PC-3 (cell line): ENCODE data around the gene TUBB8. TPM values are rescaled to one million over a fixed set of nuclear protein-coding genes. Genes with fewer than 3 reads are reported as not detected.

Source experiments
- ATAC-seq: fragments of 200-7000 bp; cut with Tn5 transposase; 2 replicates; pipeline ENCODE4 v1.9.1; 2020; ENCODE audit warnings: mild to moderate bottlenecking, moderate library complexity
- BruUV-seq: library from RNA; stranded (reverse); fragments of 400-500 nt; replicated peaks from 2 replicates; lab custom pipeline; 2021; lab: Mats Ljungman, UMichigan
- CTCF ChIA-PET: fragments of 300-600 bp; sonication (Branson Sonifier 250); formaldehyde crosslinking; loops from one replicate; lab custom pipeline; 2022; ENCODE audit warnings: antibody characterized with exemption; lab: Charles Lee
- POLR2A ChIA-PET: fragments of 300-600 bp; sonication (Branson Sonifier 250); formaldehyde crosslinking; loops from one replicate; lab custom pipeline; 2022; ENCODE audit warnings: antibody characterized with exemption; ENCODE audit not compliant: unreplicated experiment; lab: Charles Lee
- DNase-seq: peaks from one replicate; pipeline ENCODE4 v3.0.0-alpha.2; 2015
- H2AFZ ChIP-seq: fragments of 300-600 bp; sonication (generic); 2 replicates; pipeline ENCODE4 v1.6.0; 2016; ENCODE audit warnings: antibody characterized with exemption, low read length
- H3F3A ChIP-seq: fragments of 300-600 bp; sonication (generic); one replicate; pipeline ENCODE4 v1.6.0; 2017; ENCODE audit warnings: antibody characterized with exemption, low read length, control low read depth, mild to moderate bottlenecking; ENCODE audit not compliant: unreplicated experiment
- H3K27ac ChIP-seq: fragments of 300-600 bp; sonication (generic); 2 replicates; pipeline ENCODE4 v1.5.1; 2016; ENCODE audit warnings: mild to moderate bottlenecking, low read length
- H3K27me3 ChIP-seq: fragments of 300-600 bp; sonication (generic); 2 replicates; pipeline ENCODE4 v1.6.1; 2016; ENCODE audit warnings: low read length, mixed read lengths
- H3K36me3 ChIP-seq: fragments of 300-600 bp; sonication (generic); 2 replicates; pipeline ENCODE4 v1.6.1; 2016; ENCODE audit warnings: low read depth, mixed run types, low read length, mixed read lengths
- H3K4me1 ChIP-seq: fragments of 300-600 bp; sonication (generic); 2 replicates; pipeline ENCODE4 v1.5.1; 2016; ENCODE audit warnings: low read length; ENCODE audit not compliant: insufficient read depth
- H3K4me2 ChIP-seq: fragments of 300-600 bp; sonication (generic); 2 replicates; pipeline ENCODE4 v1.6.0; 2016; ENCODE audit warnings: low read length
- H3K4me3 ChIP-seq: fragments of 300-600 bp; sonication (generic); 2 replicates; pipeline ENCODE4 v1.5.1; 2016; ENCODE audit warnings: mild to moderate bottlenecking, low read length, mixed read lengths
- H3K79me2 ChIP-seq: fragments of 300-600 bp; sonication (generic); 2 replicates; pipeline ENCODE4 v1.6.1; 2017; ENCODE audit warnings: low read length, mixed read lengths
- H3K9ac ChIP-seq: fragments of 300-600 bp; sonication (generic); 2 replicates; pipeline ENCODE4 v1.6.0; 2016; ENCODE audit warnings: mild to moderate bottlenecking, low read length
- H3K9me2 ChIP-seq: fragments of 300-600 bp; sonication (generic); replicated peaks from 2 replicates; pipeline ENCODE4 v1.6.1; 2016; ENCODE audit warnings: mixed run types, low read length, mixed read lengths
- H3K9me3 ChIP-seq: fragments of 300-600 bp; sonication (generic); 2 replicates; pipeline ENCODE4 v1.6.1; 2016; ENCODE audit warnings: low read length, mixed read lengths
- H4K20me1 ChIP-seq: fragments of 300-600 bp; sonication (generic); 2 replicates; pipeline ENCODE4 v1.6.1; 2016; ENCODE audit warnings: low read length, mixed read lengths
- EZH2 ChIP-seq: fragments of 300-600 bp; sonication (generic); IDR thresholded peaks from one replicate; pipeline ENCODE4 v1.6.1; 2017; ENCODE audit warnings: antibody characterized with exemption, mild to moderate bottlenecking, low read length; ENCODE audit not compliant: unreplicated experiment
- EZH2phosphoT487 ChIP-seq: fragments of 300-600 bp; sonication (generic); IDR thresholded peaks from 2 replicates; pipeline ENCODE4 v1.6.1; 2018; ENCODE audit warnings: mild to moderate bottlenecking, antibody characterized with exemption, low read length, borderline replicate concordance
- intact Hi-C: fragments of 100-400 bp; cut with micrococcal nuclease; formaldehyde crosslinking; loops from 2 replicates; pipeline ENCODE4 v1.9.0; 2023
- total RNA-seq: library from RNA; depleted of rRNA; stranded (reverse); fragments of >200 nt; gene quantifications from 2 replicates; pipeline ENCODE4 v1.2.3, GENCODE V29; 2014
- TF ChIP-seq, protein P1 (sequence below): fragments of 300-600 bp; sonication (generic); conservative IDR thresholded peaks from 2 replicates; pipeline ENCODE4 v1.5.1; 2017; ENCODE audit warnings: antibody characterized with exemption, low read depth, mild to moderate bottlenecking, low read length

Gene TUBB8
- total RNA-seq, 1 experiment from 2014 or later = not detected

DNA sequence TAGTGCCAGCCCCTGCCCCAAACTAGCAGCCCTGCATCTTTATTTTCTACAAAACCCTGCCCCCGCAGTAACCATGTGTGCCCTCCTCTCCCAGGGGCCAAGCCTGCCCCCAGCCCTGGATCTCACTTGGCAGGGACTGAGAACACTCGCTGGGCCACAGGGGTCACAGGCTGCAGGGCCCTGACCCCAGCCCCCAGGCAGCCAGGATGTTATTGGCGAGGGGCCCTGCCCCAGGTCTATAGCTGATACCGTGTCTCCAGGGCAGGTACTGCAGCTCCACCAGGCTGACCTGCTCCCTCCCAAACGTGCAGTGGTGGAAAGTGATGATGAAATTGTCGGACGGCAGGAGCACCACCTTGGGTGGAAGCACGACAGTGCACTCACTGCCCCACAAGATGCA is 35.9 kb upstream of the TUBB8 start:
- ChIA-PET POLR2A (no interaction called here), CTCF (no interaction called here)
- Histone ChIP-seq H3K4me3 (no peak overlapping the region), H4K20me1 (no peaks in the 10 kb centered on the region), H2AFZ (no peak overlapping the region), H3K79me2 (no peaks in the 10 kb centered on the region), H3K9ac (no peak overlapping the region), H3K9me2 (no peaks in the 10 kb centered on the region), H3F3A (no peaks in the 10 kb centered on the region), H3K4me1 (no peaks in the 10 kb centered on the region), H3K27me3 (no peaks in the 10 kb centered on the region), H3K36me3 (no peaks in the 10 kb centered on the region), H3K4me2 (no peak overlapping the region), H3K27ac (no peak overlapping the region), H3K9me3 (no peaks in the 10 kb centered on the region)
- TF ChIP-seq, protein P1, sequence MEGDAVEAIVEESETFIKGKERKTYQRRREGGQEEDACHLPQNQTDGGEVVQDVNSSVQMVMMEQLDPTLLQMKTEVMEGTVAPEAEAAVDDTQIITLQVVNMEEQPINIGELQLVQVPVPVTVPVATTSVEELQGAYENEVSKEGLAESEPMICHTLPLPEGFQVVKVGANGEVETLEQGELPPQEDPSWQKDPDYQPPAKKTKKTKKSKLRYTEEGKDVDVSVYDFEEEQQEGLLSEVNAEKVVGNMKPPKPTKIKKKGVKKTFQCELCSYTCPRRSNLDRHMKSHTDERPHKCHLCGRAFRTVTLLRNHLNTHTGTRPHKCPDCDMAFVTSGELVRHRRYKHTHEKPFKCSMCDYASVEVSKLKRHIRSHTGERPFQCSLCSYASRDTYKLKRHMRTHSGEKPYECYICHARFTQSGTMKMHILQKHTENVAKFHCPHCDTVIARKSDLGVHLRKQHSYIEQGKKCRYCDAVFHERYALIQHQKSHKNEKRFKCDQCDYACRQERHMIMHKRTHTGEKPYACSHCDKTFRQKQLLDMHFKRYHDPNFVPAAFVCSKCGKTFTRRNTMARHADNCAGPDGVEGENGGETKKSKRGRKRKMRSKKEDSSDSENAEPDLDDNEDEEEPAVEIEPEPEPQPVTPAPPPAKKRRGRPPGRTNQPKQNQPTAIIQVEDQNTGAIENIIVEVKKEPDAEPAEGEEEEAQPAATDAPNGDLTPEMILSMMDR = no peak
- TF ChIP-seq EZH2 (no peak), EZH2phosphoT487 (no peak)
- ATAC-seq = no peak
- intact Hi-C loops = no loop called here
- no TSS peak for BruUV-seq
- DNase-seq = no peak

DNA sequence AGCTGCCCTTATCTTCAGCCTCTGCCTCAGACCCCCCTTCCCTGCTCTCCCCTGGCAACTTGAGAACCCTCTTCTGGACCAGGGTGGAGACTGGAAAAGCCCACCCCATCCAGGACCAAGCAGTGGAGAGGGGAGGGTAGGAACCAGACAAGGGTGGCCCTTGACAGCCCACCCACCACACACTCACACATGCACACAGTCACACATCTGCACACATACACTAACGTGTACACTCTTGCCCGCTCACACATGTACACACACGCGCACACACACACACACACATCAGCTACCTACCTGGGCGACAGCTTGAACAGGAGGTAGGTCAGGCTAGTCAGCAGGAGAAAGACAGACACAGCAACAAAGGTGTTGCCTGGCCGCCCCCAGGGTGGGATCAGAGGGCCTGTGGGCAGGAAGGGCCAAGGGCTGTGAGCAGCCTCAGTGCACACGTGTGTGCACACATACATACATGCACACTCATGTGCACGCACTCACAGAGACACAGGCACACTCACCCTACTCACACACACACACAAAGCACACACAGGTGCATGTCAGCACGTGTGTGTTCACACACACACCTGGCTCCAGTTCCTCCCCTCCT is 34.9 kb upstream of the TUBB8 start:
- Histone ChIP-seq H3K9me3 (no peaks in the 10 kb centered on the region), H4K20me1 (no peaks in the 10 kb centered on the region), H3K4me2 (no peak overlapping the region), H2AFZ (no peak overlapping the region), H3K4me3 (no peak overlapping the region), H3K27ac (no peak overlapping the region), H3K36me3 (no peaks in the 10 kb centered on the region), H3K27me3 (no peaks in the 10 kb centered on the region), H3F3A (no peaks in the 10 kb centered on the region), H3K9ac (no peak overlapping the region), H3K79me2 (no peaks in the 10 kb centered on the region), H3K4me1 (no peaks in the 10 kb centered on the region), H3K9me2 (no peaks in the 10 kb centered on the region)
- BruUV-seq = no TSS peak
- ATAC-seq (no peak), DNase-seq (no peak)
- POLR2A ChIA-PET = no interaction called here
- intact Hi-C loops = no loop called here
- TF ChIP-seq EZH2phosphoT487 (no peak), EZH2 (no peak)
- TF ChIP-seq, protein P1 = no peak
- CTCF ChIA-PET = no interaction called here

DNA sequence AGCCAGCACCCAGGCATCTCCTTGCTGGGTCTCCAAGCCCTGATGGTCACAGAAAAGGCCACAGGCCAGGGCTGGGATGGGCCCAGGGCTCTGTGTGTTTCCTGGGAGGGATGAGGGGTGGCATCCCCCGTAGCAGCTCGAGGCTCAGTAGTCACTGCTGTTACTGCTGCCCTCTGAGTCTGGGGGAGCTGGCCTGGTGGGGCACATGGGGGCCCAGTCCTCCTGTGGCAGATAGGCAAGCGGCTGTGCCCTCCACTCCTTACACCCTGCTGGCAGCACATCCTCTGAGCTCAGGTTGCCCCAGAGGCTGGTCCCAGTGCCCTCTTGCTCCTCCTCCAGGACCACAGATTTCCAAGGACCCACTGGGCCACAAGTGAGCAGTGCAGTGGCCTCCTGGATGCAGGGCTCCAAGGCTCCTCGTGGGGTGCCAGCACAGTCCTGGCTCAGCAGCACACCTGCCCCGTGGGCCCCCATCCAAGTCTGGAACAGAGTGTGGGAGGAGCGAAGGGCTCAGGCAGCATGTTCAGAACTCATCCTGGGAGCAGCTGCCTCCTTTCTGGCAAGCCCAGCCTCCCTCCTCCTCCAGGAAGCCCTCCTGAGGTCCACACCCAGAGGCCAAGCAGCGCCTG is 31.5 kb upstream of the TUBB8 start:
- no peaks in the 10 kb centered on the region for H3F3A ChIP-seq
- no peak overlapping the region for H3K9ac ChIP-seq
- H3K4me2 ChIP-seq = no peak overlapping the region
- H3K27me3 ChIP-seq = no peaks in the 10 kb centered on the region
- H3K9me2 ChIP-seq = no peaks in the 10 kb centered on the region
- no peaks in the 10 kb centered on the region for H4K20me1 ChIP-seq
- no peaks in the 10 kb centered on the region for H3K4me1 ChIP-seq
- H2AFZ ChIP-seq = no peak overlapping the region
- no TSS peak for BruUV-seq
- CTCF ChIA-PET = no interaction called here
- no peaks in the 10 kb centered on the region for H3K36me3 ChIP-seq
- ATAC-seq (no peak), DNase-seq (no peak)
- TF ChIP-seq, protein P1 = no peak
- TF ChIP-seq EZH2 = no peak
- no peaks in the 10 kb centered on the region for H3K79me2 ChIP-seq
- H3K27ac ChIP-seq = no peak overlapping the region
- POLR2A ChIA-PET = no interaction called here
- H3K4me3 ChIP-seq = no peak overlapping the region
- intact Hi-C loops = no loop called here
- H3K9me3 ChIP-seq = no peaks in the 10 kb centered on the region
